SKM-1 (cell line): ENCODE data around the gene OR5L1.

ENCODE experiments used
- DNase-seq: peaks from one replicate; lab custom pipeline; 2025; ENCODE audit not compliant: unreplicated experiment; lab: John Stamatoyannopoulos, UW

OR5L1 gene

DNA sequence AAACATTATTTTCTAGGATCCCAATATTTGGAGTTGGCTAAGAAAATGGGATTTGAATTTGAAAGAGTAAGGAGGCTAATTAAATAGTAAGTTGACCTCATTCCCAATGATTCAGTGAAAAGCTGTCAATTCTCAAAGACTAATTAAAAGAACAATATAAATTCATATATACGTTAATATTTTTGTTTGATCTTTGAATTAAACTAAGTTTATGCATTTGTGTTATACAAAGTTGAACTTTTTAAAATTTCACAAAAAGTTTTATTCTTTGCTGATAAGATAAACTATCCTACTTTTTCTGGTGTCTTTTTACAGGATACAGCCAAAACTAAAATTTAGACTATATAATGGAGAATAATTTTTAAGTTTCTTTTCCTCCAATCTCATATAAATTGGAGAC, at the start of gene OR5L1:
Gene OR5L1, plus strand, starts transcription at position 301 of the 400 bp plus-strand sequence. CDS start 100 bp downstream, outside the sequence.
- DNase-seq, result no peak

DNA sequence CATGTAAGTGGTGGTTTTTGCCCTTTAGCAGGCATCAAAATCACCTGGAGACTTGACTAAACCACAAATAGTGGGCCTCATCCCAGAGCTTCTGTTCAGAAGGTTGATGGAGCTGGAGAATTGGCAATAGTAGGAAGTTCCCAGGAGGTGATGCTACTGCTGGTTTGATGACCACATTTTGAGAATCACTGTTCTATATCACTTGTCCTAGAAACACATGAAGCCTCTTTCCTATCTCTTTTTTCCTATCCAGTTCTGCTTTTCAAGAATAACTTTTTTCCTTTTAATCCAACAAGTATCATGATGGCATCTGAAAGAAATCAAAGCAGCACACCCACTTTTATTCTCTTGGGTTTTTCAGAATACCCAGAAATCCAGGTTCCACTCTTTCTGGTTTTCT, 38.0 kb upstream of the OR5L1 start, which contains the start of gene OR5D13:
Gene OR5D13, plus strand, starts transcription at position 301 of the 400 bp plus-strand sequence. Its CDS starts 0 bp downstream, at position 301.
- DNase-seq, result no peak

DNA sequence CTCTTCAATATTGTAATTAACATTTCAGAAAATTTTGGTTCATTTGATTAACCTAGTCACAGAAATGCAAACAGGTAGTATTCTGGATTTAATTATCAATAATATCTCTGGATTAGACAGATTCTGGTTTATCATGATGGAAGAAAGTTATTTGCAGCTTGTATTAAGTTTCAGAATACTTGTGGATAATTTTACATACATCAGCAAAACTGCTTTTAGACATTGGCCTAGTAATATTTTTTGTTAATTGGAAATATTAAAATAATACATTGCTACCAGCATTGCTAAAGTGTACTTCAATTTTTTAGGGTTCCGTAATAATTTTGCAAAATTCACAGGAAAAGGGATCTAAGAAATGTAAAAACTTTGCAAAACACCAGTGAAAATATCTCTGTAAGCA, 19.6 kb upstream of the OR5L1 start:
- DNase-seq, result no peak

DNA sequence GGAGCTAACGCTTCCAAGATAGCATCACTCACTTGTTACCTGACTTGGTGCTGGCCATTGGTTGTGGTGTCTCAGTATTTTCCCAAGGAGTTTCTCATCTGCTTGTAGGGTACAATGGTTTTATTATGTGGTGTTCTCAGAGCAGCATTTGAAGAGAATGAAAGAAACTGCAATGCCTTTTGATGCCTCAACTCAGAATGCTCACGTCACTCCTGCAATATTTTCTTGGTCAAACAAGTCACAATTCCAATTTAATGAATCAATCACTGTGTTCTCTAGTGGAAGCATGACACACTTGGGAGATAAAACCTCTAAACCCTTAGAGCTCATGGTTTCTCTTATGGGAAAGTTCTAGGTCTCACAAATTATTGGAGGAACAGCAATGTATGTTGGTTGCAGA, 17.8 kb upstream of the OR5L1 start:
- no peak for DNase-seq

DNA sequence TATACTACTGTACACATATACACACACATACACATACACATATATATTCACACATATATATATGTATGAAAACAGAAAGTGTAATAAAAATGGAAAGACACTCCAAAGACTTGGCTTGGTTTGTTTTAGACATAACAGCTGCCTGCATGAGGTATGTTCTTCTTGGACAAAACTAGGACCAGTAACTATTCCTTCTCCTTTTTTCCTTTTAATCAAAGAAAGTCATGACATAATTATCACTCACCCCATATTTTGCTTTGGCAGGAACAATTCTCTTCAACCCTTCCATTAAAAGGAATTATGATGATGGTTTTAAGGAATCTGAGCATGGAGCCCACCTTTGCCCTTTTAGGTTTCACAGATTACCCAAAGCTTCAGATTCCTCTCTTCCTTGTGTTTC, 15.9 kb upstream of the OR5L1 start, which contains the start of gene OR5D14:
Gene OR5D14, plus strand, starts transcription at position 301 of the 400 bp plus-strand sequence. Its CDS starts 0 bp downstream, at position 301.
- no peak for DNase-seq

DNA sequence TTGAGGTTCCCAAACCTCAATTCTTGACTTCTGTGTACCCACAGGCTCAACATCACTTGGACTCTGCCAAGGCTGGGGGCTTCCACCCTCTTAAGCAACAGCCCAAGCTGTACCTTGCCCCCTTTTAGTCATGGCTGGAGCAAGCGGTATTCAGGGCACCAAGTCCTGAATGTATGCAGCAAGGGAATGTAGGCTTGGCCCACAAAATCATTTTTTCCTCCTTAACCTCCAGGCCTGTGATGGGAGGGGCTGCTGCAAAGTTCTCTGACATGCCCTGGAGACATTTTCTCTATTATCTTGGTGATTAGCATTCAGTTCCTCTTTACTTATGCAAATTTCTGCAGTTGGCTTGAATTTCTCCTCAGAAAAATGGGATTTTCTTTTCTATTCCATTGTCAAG, 4.9 kb upstream of the OR5L1 start:
- DNase-seq, result no peak

DNA sequence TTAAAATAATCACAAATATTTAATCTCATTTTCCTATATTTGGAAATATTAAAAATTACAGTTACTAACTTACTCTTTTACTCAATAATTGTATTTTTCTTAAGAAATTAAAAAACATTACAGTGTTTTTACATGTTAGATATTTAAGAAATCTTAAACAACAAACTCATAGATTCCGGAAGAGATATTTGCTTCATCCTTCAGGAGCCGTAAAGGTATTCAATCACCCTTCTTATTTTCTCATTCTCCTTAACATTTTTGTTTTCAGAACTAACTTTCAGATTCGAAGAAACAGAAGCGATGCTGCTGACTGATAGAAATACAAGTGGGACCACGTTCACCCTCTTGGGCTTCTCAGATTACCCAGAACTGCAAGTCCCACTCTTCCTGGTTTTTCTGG, 8.2 kb downstream of the OR5L1 start, which contains the start of gene OR5D18:
Gene OR5D18, plus strand, starts transcription at position 301 of the 400 bp plus-strand sequence. Its CDS starts 0 bp downstream, at position 301.
- no peak for DNase-seq

DNA sequence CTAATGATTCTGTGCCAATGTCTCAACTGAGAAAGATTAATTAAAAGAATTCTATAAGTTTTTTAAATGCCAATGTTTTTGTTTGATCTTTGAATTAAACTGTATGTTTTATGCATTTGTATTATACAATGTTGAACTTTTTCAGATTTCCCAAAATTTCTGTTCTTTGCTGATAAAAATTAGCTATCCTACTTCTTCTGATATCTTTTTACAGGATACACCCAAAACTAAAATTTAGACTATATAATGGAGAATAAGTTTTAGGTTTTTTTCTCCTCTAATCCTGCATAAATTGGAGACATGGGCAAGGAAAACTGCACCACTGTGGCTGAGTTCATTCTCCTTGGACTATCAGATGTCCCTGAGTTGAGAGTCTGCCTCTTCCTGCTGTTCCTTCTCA, 15.8 kb downstream of the OR5L1 start, which contains the start of gene OR5L2:
Gene OR5L2, plus strand, starts transcription at position 301 of the 400 bp plus-strand sequence. Its CDS starts 0 bp downstream, at position 301.
- DNase-seq, result no peak

DNA sequence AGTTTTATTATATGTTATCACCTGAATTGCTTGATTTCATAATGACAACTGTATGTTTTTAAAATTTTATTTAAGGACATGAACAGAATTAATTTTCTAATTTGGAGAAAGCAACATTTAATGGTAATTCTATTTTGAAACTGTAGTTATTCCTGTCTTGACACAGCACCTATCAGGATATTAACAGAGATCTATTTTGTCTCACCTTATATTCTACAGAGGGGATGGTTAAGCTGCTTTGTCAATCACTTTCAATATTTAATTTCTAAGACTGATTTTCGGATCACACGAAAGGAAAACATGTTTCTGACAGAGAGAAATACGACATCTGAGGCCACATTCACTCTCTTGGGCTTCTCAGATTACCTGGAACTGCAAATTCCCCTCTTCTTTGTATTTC, 27.3 kb downstream of the OR5L1 start, which contains the start of gene OR5D16:
Gene OR5D16, plus strand, starts transcription at position 301 of the 400 bp plus-strand sequence. Its CDS starts 0 bp downstream, at position 301.
- DNase-seq, result no peak

DNA sequence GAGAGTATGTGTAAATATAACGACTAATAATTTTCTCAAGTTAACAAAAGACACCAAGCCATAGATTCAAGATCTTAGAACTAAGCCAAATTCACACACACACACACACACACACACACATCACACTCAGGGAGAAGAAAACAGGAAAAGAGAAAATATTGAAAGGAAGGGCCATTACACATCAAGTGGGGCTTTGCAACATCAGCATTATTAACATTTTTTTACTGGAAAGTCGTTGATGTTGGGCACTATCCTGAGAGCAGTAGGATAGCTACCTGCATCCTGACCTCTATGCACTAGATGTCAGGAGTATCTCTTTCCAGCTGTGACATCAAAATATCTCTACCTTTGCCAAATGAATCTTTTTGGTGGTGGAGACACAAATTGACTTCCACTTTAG, 36.3 kb downstream of the OR5L1 start:
- no peak for DNase-seq

DNA sequence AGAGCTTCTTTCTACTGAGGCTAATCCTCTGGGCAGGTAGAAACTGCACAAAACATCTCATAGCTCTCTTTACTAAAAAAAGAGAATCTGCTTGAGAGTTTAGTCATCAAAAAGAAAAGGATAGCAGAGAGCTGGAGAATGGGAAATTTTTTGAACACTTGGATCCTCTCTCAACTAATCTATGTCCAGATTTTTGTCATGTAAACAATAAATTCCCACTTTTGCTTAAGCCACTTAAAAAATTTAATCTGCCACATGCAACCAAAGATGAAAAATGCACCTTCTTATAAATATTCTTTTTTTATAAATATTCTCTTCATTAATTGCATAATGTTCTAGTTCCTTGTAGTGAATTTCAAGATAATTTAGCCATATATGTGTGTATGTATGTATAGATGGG, 37.9 kb downstream of the OR5L1 start:
- no peak for DNase-seq

DNA sequence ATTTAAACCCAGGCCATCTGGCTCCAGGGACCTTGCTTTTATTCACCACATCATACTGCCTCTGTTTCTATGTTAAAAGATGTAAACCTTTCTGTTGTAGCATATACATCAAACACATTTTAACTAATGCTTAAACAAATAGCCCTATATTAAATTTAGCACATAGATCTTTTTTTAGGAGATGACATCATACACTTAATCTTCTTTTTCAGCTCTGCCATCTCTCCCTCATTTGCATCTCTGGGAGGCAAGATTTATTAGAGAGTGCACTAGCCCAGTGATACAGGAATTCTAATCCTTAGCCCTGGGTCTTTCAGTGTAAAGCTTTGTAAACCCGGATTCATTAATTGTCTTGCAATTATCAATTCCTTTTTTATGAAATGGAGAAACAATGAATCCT, 41.0 kb downstream of the OR5L1 start:
- DNase-seq, result no peak

DNA sequence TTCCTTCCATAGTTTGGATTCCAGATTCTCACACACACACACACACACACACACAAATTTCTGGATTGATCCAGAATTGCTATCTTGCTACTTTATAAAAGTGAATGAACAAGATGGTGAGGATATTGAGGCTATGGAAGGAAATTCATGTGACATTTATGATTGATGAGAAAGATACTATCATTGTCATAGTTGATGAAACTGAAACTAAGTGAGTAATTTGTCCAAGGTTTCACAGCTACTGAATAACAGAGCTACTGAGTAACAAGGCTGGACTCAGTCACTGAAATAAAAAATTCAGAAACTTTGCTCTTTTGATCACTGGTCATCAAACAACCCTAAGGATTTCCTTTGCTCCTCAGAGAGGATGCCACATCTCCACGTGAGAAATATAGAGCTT, 43.5 kb downstream of the OR5L1 start:
- DNase-seq, result no peak
